ENCODE data around the gene TRIP12. TPM values are rescaled to one million over a fixed set of nuclear protein-coding genes. Genes with fewer than 3 reads are reported as not detected.
A peak's percentile ranks its signal among the peaks of the same experiment; 100 is the strongest.
"Not testable (repeated sequence)": the region's sequence is repeated elsewhere in the genome, so short reads cannot be mapped to it uniquely, and the experiment has no call there.

TRIP12 gene
- total RNA-seq, 2 donors from 2014 or later, result 194 to 200 TPM

DNA sequence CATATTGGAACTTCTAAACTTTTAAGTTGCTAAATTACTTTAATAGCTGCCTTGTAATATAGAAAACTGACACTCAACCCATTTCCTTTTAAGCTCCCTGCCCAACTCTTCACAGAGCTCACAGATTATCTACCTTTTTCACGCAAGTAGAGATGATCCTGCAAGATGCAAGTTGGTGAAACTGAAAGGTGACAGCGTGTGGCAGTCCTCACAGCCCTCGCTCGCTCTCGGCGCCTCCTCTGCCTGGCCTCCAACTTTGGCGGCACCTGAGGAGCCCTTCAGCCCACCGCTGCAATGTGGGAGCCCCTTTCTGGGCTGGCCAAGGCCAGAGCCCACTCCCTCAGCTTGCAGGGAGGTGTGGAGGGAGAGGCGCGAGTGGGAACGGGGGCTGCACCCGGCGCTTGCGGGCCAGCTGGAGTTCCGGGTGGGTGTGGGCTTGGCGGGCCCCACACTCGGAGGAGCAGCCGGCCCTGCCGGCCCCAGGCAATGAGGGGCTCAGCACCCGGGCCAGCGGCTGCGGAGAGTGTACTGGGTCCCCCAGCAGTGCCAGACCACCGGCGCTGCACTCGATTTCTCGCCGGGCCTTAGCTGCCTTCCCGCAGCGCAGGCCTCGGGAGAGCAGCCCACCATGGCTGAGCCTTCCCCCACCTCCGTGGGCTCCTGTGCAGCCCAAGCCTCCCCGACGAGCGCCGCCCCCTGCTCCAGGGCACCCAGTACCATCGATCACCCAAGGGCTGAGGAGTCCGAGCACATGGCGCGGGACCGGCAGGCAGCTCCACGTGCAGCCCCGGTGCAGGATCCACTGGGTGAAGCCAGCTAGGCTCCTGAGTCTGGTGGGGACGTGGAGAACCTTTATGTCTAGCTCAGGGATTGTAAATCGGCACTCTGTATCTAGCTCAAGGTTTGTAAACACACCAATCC lies 71.2 kb downstream of the TRIP12 start:
- intact Hi-C loops (cut with DNase I), result not testable (repeated sequence)
- DNase-seq (ENCODE audit: low spot score), result peak; percentile 70

DNA sequence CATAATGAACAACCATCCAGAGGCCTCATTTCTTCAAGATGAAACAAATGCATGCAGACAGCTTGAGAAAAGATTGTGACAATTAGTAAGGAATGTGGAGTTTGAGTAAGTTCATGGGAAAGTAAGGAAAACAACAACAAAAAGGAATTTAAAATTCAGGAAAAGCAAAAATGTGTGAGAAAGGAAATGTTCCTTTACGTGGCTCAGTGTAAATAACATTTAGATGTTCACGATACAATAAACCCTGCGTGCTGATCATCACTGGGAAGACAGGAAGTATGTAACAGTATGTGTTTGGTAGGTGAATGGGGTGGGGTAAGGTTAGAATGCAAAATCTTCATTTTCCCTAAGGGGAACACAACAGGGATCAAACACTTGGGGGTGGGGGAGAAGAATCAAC lies 72.7 kb downstream of the TRIP12 start:
- intact Hi-C loops (cut with DNase I), result no loop called here
- no peak for DNase-seq (ENCODE audit: low spot score)

DNA sequence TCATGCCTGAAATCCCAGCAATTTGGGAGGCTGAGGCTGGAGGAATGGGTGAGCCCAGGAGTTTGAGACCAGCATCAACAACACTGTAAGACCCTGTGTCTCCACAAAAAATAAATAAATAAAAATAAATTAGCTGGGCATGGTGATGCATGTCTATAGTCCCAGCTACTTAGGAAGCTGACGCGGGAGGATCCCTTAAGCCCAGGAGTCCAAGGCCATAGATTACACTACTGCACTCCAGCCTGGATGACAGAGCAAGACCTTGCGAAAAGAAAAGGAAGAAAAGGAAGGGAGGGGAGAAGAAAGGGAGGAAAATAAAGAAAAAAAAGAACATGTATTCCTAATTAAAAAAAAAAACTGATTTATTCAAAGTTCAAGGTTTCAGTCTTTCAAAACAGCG lies 78.2 kb downstream of the TRIP12 start:
- intact Hi-C loops (cut with DNase I), result no loop called here

DNA sequence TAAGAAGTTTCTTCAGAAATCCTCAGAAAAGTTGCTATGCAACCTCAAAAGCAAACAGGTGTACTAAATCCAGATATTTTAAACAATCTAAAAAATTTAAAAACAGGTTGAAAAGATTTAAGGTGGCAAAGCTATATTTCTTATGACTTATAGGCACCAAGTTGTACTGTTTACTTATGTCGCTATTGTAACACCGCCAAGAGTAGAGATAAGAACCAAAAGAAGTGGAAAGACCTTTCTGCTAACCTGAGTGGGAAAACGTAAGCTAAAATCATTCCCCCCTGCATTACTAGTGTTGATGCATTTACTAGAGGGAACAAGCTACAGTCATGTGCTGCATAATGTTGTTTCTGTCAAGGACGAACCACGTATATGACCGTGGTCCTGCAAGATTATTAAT lies 83.1 kb downstream of the TRIP12 start:
- no peak for DNase-seq (ENCODE audit: low spot score)
- intact Hi-C loops (cut with DNase I), result no loop called here

More for the DNA sequence above, 78.2 kb downstream of the TRIP12 start:
- DNase-seq (ENCODE audit: low spot score), result no peak

DNA sequence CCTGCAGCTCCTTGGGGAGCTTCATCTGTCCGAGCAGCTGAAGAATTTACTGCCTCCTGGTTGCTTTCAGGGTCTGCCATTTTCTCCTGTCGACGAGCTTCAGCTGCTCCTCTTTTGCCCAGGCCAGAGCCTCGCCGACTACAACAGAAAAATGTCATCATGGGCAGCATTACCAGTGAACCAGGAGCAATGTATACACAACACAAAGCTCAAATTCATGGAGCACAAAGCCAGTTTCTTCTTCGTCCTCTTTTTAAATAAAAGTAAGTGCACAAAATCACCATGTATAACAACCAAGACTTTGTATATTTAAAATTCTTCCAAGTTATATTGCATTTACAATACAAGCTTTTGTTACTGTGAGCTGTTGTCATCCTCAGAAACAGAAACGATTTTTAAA lies 85.0 kb downstream of the TRIP12 start:
- DNase-seq (ENCODE audit: low spot score), result no peak
- intact Hi-C loops (cut with DNase I), result no loop called here

DNA sequence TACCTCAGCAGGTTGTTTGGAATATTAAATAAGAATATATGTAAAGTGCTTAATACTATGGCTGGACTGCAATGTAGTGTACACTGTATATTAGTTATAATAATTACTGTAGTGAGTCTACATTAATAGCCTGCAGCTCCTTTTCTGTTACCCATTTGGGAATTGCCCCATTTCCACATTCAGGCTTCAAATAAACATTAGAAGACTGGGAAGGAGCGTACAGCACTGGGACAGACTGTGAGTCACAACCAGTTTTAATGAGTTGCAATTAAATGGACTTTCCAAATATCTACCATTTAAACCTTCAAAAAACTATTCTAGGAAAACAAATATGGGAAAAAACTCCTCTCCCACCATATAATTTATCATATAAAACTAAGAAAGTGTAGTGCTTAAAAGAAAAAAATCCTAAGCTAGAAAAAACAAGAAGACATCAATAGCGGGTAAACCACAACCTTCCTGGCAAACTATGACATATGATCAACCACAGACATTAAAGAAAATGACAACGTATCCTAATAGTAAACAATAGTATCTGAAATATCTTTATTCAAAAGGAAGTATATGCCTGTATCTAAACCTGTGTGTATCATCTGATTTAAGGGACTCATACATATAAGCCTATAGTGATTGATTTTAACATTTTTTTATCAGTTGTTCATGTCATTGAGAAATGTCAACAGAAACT lies 86.1 kb downstream of the TRIP12 start:
- intact Hi-C loops (cut with DNase I), result no loop called here

DNA sequence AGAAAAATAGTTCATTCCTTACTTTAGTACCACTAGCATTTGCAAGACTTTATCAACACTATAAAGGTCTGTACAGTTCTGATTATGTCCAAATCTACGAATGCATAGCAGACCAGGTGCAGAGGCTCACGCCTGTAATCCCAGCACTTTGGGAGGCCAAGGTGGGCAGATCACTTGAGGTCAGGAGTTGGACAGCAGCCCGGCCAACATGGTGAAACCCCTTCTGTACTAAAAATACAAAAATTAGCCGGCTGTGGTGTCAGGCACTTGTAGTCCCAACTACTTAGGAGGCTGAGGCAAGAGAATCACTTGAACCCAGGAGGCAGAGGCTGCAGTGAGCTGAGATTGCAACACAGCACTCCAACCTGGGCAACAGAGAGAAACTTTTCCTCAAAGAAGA lies 87.4 kb downstream of the TRIP12 start:
- intact Hi-C loops (cut with DNase I); DNase-seq (ENCODE audit: low spot score): not testable (repeated sequence)

More for the DNA sequence above, 86.1 kb downstream of the TRIP12 start:
- DNase-seq (ENCODE audit: low spot score), result no peak

DNA sequence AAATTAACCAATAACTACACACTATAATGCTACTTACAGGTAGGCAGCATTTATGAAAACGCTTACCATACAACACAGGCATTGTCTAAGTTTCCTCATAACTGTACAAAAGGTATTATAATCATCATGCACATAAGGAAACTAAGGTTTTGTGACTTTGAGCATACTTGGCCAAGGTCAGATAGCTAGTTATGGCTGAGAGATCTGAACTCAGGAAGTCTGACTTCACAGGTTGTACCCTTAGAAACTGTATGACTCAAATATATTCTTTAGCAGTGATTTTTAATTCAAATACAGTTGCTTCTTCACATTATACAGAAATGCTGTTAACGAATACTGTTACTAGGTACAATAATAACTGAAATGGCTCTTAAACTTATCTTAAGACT lies 89.3 kb downstream of the TRIP12 start:
- intact Hi-C loops (cut with DNase I), result no loop called here
- no peak for DNase-seq (ENCODE audit: low spot score)

DNA sequence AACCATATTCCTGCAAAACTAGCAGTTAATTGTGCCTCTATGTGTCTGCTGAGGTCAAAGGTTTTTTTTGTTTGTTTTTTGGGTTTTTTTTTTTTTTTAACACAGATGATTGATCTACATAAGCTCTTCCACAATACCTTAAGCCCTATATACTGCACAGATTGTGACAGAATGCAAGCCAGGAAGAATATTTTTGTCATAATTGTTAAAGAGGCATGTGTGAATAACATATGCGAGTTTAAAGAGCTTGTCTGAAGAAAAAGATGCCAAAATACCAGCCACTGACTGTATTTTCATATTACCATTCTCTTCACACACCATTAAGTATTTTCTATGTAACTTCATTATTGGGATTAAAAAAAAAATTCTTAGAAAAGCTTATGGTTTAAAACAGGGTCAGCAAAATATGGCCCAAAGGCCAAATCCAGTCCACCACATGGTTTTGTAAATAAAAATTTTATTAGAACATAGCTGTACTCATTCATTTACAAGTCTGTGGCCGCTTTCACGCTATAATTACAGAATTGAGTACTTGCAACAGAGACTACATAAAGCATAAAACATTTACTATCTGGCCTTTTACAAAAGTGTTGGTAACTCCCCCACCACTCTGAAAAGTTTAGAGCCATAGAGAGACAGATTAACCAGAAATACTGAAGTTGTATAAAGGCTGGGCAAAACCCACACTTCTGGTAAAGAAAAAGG lies 89.9 kb downstream of the TRIP12 start:
- no peak for DNase-seq (ENCODE audit: low spot score)
- intact Hi-C loops (cut with DNase I), result no loop called here

DNA sequence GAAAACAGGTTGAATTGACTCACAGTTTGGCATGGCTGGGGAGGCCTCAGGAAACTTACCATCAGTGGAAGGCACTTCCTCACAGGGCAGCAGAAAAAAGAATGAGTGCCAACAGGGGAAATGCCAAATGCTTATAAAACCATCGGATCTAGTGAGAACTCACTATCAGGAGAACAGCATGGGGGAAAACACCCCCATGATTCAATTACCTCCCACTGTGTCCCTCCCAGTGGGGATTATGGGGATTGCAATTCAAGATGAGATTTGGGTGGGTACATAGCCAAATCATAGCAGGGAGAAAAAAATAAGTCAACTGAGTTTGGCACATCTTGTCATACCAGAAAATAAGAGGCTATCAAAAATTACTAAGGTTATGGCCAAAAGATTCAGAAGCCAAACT lies 96.3 kb downstream of the TRIP12 start:
- no peak for DNase-seq (ENCODE audit: low spot score)
- intact Hi-C loops (cut with DNase I), result no loop called here

DNA sequence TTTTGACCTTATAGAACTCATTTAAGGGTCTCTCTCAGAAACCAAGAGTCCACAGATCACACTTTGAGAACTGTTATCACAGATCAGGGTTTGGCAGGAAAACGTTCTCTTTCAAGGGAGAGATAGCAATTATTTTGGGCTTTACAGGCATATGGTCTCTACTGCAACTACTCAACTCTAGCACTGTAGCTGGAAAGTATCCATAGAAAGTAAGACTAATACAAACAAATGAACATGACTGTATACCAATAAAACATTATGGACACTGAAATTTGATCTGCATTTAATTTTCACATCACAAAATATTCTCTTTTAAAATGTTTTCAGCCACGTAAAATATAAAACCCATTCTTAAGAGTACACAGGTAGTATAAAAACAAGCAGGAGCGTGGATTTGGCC lies 100.5 kb downstream of the TRIP12 start:
- intact Hi-C loops (cut with DNase I), result no loop called here
- no peak for DNase-seq (ENCODE audit: low spot score)

DNA sequence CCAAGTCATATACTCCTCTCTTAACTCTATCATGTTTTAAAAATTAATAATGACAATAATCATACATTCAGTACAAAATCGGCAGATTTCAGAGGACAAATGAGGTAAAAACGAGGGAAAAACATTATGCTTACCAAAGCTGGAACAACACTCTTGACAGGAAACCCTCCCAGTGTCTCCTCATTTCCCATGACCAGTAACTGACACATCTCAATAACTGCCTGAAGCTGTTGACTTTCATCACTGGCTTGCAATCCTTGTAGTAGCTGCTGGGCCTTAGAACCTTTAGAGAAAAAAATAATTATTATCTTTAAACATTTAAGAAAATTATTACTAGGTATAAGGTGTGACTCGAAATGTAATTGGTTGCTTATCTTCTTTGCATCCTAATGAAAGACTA lies 103.6 kb downstream of the TRIP12 start:
- intact Hi-C loops (cut with DNase I), result no loop called here
- DNase-seq (ENCODE audit: low spot score), result no peak

DNA sequence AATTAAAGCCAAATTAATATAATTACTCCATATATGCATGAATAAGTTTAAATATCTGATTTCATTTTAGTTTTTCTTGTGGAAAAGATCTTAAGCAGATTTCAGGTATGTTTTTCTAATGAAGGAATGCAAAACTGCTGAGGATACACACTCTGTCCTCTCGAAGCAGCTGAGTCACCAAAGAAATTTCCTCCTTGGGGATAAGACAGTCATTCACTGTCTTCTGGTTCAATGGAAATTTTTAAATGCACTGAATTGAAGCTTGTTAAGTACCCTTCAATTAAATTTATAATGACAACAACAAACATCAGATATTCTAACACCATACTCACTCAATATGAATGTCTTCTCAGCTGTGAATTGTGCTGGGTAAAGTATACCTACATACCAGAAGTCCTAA lies 106.0 kb downstream of the TRIP12 start:
- no peak for DNase-seq (ENCODE audit: low spot score)
- intact Hi-C loops (cut with DNase I), result no loop called here

DNA sequence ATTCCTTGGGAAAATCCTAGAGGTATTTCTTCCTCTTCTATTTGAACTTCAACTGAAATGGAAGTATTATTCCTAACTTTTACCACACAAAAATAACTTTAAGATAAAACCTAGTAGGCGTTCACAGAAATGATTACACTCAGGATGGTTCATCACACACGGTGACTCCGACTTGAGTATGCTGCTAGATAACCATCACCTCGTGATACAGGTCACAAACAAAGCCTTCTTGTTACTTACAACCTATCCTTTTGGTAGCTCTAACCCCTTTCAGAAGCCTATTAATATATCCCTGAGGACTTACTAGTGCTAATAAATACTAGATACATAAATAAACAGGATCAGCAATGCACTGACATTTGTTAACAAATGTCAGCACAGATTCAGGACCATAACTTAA lies 106.5 kb downstream of the TRIP12 start:
- intact Hi-C loops (cut with DNase I), result no loop called here
- DNase-seq (ENCODE audit: low spot score), result no peak

DNA sequence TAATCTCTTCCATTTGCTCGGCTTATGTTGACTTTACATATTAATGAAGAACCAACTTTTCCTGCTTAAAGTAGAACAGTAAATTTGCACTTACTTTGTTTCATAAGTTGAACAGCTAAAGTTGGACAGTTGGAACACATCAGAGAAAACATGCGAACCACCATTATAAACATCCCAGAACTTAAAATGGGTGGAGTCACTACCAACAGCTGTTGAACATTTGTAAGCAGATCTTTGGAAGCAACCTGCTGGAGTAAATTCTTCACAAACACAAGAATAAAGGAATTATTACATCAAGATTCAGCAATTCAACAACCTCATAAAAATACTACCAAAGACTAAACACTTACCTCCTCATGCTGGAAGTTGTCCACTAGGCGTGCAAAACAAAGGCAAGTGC lies 111.0 kb downstream of the TRIP12 start:
- intact Hi-C loops (cut with DNase I), result no loop called here
- no peak for DNase-seq (ENCODE audit: low spot score)

DNA sequence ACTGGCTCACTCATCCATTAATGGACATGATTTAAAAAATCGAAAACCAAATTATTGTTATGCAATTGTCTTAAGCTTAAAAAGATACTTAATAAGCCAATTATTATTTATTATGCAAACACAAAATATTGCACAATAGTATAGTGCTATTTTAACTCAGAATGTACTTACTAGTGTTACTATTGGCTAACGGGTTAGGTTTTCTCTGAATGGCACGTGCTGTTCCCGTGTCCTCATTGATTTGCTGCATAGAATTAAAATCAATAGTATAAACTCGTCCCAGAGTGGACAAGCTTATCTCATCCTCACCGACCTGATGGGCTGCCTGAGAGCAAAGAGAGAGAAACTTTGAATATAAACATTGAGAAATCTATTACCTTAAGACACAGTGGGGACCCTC lies 116.2 kb downstream of the TRIP12 start:
- no peak for DNase-seq (ENCODE audit: low spot score)
- intact Hi-C loops (cut with DNase I), result no loop called here

DNA sequence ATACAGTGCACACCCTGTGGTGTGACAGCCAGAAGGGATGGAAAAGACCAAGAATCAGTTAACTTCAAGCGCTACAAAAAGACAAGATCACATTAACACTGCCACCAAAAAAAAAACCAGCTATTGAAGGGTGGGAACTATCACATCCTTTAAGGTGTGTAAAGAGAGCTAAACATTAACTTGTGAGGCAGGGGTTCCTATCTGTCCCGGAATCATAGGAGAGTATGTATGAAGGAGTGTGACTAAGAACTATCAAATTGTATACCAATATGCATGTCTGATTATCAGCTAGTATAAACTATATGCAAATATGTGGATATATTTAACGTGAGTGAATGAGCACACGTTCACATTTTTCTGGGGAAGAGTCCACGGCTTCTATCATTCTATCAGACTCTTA lies 119.0 kb downstream of the TRIP12 start:
- no peak for DNase-seq (ENCODE audit: low spot score)
- intact Hi-C loops (cut with DNase I), result no loop called here

DNA sequence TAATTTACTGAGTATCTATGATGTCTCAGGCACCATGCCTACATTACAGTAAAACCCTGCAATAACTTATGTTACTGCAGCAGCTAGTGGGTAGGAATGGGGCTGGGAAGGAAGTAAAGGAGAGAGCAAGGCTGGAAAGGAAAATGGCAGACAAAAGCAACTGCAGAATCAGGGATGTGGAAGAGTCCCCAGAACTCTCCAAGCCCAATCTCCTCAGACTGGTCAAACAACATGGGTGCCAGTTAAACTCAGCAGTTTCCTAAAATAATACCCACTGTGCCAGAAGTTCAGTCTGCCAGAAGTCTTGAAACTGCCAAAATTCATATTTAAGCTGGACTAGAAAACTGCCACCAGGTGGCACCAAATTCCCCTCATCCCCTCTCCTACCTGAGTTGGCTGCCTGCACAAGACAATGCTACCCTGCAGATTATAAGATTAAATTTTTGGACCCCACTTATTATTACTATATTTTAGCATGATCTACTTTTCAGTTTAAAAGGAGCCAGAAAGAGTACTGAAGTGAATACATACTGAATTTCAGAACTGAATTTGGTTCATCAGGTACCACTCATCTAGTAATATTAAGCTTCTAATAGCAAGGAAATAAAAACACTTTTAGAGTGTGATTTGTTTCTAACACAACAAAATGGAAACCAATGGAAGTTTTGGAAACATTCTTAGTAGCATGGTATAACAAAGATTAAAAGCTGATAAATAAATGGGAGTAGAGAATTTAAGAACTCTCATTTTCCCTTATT lies 120.6 kb downstream of the TRIP12 start:
- no peak for DNase-seq (ENCODE audit: low spot score)
- intact Hi-C loops (cut with DNase I), result no loop called here

DNA sequence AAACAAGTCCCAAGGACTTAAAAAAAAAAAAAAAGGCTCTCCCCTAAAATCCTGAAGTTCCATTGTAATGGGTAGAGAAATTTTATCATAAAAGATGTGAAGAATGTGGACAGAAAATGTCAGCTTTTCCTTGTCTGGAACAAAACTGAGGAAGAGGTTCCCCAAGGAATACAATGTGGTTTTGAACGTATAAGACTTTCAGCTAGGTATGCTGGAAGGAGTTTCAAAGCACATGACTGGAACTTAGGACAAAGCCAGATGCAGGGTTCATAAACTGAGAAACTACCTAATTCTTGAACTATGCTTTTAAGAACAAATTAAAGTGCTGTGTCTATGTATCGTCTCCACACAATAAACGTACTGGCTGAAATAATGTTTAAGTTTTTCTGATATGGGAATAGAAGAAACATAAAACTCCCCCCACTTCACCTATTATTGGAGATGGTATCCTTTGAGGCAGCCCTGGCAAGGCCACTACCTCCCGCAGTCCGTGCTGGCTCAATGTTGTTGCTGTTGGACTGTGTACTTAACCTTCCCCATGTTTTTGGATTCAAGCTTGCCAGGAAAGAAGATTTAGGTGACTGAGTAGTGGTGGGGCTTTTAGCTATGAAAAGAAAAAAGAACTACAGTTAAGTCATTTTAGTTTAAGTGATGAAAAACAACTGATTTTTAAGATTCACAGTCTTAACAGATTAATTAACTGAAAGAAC lies 123.2 kb downstream of the TRIP12 start:
- DNase-seq (ENCODE audit: low spot score), result no peak
- intact Hi-C loops (cut with DNase I), result no loop called here

Measured in posterior vena cava (tissue), 2 donors.